H1 (cell line): ENCODE measurements around the gene TAF15. TPM values are rescaled to one million over a fixed set of nuclear protein-coding genes. Genes with fewer than 3 reads are reported as not detected.

ENCODE experiments used
- ATF3 ChIP-seq: IDR thresholded peaks from 2 replicates; pipeline ENCODE4 v1.6.1; 2011; ENCODE audit warnings: low read depth, mild to moderate bottlenecking, low read length; ENCODE audit not compliant: insufficient read depth
- NANOG ChIP-seq: IDR thresholded peaks from 2 replicates; pipeline ENCODE4 v1.6.1; 2011; ENCODE audit warnings: low read length, low read depth, mild to moderate bottlenecking, inconsistent platforms; ENCODE audit not compliant: insufficient read depth, poor library complexity, severe bottlenecking
- POU5F1 ChIP-seq: IDR thresholded peaks from 2 replicates; pipeline ENCODE4 v1.6.1; 2011; ENCODE audit warnings: low read depth, mild to moderate bottlenecking, low read length, moderate library complexity
- polyA plus RNA-seq, 7 experiments: library from polyadenylated mRNA; depleted of rRNA in 3 of 7; stranded (reverse) in 5 of 7; unstranded in 2 of 7; fragments of >200 nt in 5 of 7; fragments of 200-250 nt in 2 of 7; gene quantifications; 1 replicate in 5 of 7; 2 replicates in 1 of 7; 4 replicates in 1 of 7; pipeline versions ENCODE4 v1.2.1 to v1.2.3, GENCODE V29; 2011 to 2013; ENCODE audit warnings: missing spikeins in 2 of 7, mixed read lengths in 2 of 7
- total RNA-seq: library from RNA; stranded (reverse); fragmentation: NEBNext Ultra II Directional; extraction: Animal tissue kit (Norgen Biotek cat#: 25700); gene quantifications from 2 replicates; pipeline ENCODE4 v1.2.1, GENCODE V29; 2021

The TAF15 gene
- total and polyA plus RNA-seq, 2 of the 8 experiments (the other 6 are each of a cell fraction or from before 2014, with no cell fraction given) = 80.1 to 338 TPM

- no peak for TF ChIP-seq POU5F1
- TF ChIP-seq ATF3 = no peak
- TF ChIP-seq NANOG = no peak
These were observed 16.0 kb upstream of the TAF15 start (continued) for GRCh38 chr17:35793257-35793656.
